Activated naive CD4-positive, alpha-beta T cell treated with anti-CD3 and anti-CD28 coated beads, Interleukin-2, amount 50 U/mL, for 72 hours (primary cell): Measurements from ENCODE around the gene SH3D19. TPM values are rescaled to one million over a fixed set of nuclear protein-coding genes. Genes with fewer than 3 reads are reported as not detected.
A peak's percentile ranks its signal among the peaks of the same experiment; 100 is the strongest.
"Not testable (repeated sequence)": the region's sequence is repeated elsewhere in the genome, so short reads cannot be mapped to it uniquely, and the experiment has no call there.

ENCODE experiments used
- ATAC-seq, 2 donors: fragments of 150-1000 bp; cut with Tn5 transposase; 2 replicates each; pipeline ENCODE4 v1.10.0; 2021; ENCODE audit warnings: mild to moderate bottlenecking in 2 of 2, moderate library complexity in 2 of 2
- DNase-seq, 2 donors: peaks; one replicate each; pipeline ENCODE4 v3.0.0; 2021 to 2022; ENCODE audit warnings: low spot score in 2 of 2
- H3K27ac Mint-ChIP-seq, 2 donors: one replicate each; pipeline ENCODE4 v1.8.0; 2022; ENCODE audit warnings: mild to moderate bottlenecking in 2 of 2, mixed read lengths in 2 of 2
- H3K36me3 Mint-ChIP-seq, 2 donors: one replicate each; pipeline ENCODE4 v1.8.0; 2022; ENCODE audit warnings: mixed read lengths in 2 of 2
- H3K9me3 Mint-ChIP-seq, 2 donors: one replicate each; pipeline ENCODE4 v1.8.0; 2022; ENCODE audit warnings: mixed read lengths in 2 of 2
- total RNA-seq, 2 donors: library from RNA; stranded (reverse); gene quantifications; one replicate each; pipeline ENCODE4 v1.2.3, GENCODE V29; 2022

Gene SH3D19
- total RNA-seq, 2 donors from 2014 or later = 1.7 TPM; not detected in 1

- ATAC-seq = peak; percentile 68 to 71
- not testable (repeated sequence) for H3K36me3 Mint-ChIP-seq, DNase-seq, H3K27ac Mint-ChIP-seq, H3K9me3 Mint-ChIP-seq
These were observed 247.4 kb downstream of the SH3D19 start for GRCh38 chr4:151077978-151078377.

- H3K27ac Mint-ChIP-seq = no peak overlapping the region
- H3K36me3 Mint-ChIP-seq = no peaks in the 10 kb centered on the region
- ATAC-seq (no peak), DNase-seq (no peak)
- no peaks in the 10 kb centered on the region for H3K9me3 Mint-ChIP-seq
These were observed 250.9 kb downstream of the SH3D19 start for GRCh38 chr4:151074416-151074916.

Other genes starting within 250 kb of the SH3D19 start
- 1,000 to 10,000 TPM; 2,119 to 2,880 TPM for gene RPS3A, start 226.0 kb downstream of the SH3D19 start, total RNA-seq
- gene PRSS48, start 48.4 kb downstream of the SH3D19 start, total RNA-seq = not detected
- 1 to 10 TPM in 1 of 2 donors, under 1 TPM in 1; 0.66 to 2.7 TPM for gene FHIP1A, start 83.6 kb upstream of the SH3D19 start, total RNA-seq